Measurements from ENCODE around the gene TMEM92.

TMEM92 gene

GRCh38 chr17:50319306-50320004, 45.2 kb downstream of the TMEM92 start:
- in situ Hi-C loops (cut with HindIII; ENCODE audit: low sequenced_read_pairs) = no loop called here

DNA sequence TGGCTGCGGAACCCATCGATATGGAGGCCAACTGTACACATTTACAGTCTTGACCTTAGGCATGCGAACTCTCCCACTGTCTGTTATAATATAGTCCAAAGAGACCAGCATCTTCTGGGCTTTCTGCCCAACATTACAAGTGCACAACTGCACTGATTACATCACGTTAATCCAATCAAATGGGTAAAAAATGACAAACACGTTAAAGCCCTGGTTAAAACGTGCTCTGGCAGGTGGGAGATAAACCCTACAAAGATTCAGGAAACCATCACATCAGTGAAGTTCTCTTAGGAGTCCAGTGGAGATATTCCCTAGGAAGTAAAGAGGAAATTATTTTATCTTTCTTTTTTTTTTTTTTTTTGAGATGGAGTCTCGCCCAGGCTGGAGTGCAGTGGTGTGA, 48.0 kb downstream of the TMEM92 start:
- in situ Hi-C loops (cut with HindIII; ENCODE audit: low sequenced_read_pairs) = no loop called here

- in situ Hi-C loops (cut with HindIII; ENCODE audit: low sequenced_read_pairs) = no loop called here
Measured at GRCh38 chr17:50323060-50323459, 48.8 kb downstream of the TMEM92 start.

DNA sequence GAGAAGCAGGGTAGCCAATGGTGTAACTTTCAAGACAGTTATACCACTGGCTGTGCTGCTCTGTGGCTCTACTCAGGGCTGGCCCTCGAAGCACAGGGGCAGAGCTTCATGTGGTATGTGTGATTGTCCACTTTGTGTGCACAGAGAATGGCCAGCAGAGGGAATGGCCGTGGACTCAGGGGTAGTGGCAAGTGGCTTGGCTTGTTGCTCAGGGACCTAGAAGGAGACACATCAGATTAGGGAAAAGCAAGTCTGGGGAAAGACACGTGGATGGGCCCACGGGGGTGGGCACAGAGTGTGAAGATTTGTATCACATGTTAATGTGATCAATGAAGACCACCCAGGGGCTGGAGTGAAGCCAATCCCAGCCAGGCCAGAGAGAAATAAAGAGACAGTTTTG, 51.6 kb downstream of the TMEM92 start:
- in situ Hi-C loops (cut with HindIII; ENCODE audit: low sequenced_read_pairs) = no loop called here

DNA sequence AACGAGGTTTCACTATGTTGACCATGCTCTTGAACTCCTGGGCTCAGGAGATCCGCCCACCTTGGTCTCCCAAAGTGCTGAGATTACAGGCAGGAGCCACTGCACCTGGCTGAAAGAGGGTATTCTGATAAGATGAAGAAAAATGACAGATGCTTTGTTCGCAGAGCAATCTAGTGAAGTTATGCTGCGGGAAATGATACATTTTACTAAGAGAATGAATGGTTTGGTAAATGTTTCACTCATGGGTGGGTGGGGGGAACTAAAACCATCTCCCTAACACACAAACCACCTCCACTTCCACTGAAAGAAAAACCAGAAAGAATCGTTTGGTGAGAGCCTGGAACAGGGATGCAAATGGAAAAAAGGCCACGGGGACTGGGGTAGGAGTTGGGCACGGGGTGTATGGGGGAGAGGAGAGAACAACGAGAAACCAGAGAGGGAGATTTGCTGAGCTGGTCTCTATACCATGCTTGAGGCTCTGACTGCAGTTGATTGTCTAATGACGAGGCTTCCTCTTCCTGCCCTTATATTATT, 52.6 kb downstream of the TMEM92 start:
- in situ Hi-C loops (cut with HindIII; ENCODE audit: low sequenced_read_pairs) = no loop called here

DNA sequence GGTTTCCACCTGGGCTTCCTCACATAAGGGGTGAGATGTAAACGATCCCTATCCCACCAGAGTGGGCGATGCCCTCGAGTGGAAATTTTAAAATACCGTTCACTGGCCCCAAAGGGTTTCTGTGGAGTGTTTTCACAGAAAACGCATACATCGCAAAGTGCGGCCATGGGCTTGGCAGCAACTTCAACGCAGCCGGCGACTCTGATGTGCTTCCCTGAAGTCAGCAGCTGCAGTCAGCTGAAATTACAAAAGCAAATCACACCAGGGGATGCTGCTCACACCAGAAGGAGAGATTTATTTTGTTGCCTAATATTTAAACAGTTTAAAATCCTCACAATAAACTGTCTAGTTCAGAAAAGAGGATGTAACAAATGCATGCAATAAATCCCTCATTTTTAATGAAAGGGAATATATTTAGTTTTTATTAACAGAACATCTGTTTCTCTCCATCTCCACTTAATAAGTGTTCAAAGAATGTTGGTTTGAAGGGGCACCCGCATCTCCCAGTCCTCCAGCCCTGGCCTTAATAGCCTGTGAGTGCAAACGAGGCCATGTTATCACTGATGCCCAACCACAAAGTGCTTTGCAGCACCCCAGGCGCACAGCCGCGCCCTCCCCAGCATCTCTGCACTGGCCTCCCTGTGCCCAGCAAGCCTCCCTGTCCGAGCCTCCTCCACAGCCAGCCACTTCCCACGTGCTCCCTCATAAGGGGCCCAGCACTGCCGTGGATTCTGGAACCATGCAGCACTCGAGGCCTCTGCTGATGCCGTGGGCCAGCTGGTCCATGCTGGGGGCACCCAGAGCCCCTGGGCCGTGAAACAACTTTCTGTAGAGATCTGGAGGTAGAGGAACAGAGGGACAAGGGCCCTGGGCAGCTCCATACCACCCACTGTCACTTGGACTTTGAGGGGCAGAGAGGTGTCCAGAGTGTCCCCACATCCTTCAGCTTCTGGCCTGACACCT, 54.4 kb downstream of the TMEM92 start:
- in situ Hi-C loops (cut with HindIII; ENCODE audit: low sequenced_read_pairs) = no loop called here

GRCh38 chr17:50329716-50330115, 55.5 kb downstream of the TMEM92 start:
- in situ Hi-C loops (cut with HindIII; ENCODE audit: low sequenced_read_pairs) = no loop called here

DNA sequence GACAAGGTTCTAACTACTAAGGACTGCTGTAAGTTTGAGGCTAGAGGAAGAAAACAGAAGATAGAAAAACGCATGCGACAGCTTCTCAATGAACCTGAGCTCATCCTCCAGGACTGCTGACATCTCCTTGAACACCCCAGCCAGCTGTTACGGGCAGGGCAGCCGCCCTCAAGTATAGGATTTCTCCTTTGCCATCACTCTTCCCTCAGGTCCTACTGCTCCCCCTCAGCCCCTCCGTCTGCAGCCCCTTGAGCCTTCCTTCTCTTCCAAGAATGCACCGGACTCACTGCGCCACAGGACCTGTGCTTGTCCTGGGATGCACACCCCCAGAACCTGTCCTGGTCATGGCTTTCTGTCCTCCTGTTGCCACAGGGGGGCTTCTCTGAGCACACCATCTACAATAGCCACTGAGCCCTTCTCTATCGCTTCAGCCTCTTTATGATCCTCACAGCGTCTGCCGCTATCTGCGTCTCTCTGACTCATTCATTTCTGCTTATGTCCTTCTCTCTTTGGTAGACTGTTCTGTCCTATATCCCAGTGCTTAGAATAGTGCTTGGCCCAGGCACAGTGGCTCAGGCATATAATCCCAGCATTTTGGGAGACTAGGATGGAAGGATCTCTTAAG, 56.0 kb downstream of the TMEM92 start:
- in situ Hi-C loops (cut with HindIII; ENCODE audit: low sequenced_read_pairs) = no loop called here
